WTC11 (cell line): Measurements from ENCODE around the gene TBC1D22A. TPM values are rescaled to one million over a fixed set of nuclear protein-coding genes. Genes with fewer than 3 reads are reported as not detected.

Source experiments
- ATAC-seq: fragments of 200-7000 bp; cut with Tn5 transposase; 2 replicates; pipeline ENCODE4 v1.10.0; 2021; ENCODE audit warnings: mild to moderate bottlenecking, moderate library complexity
- CTCF ChIA-PET: fragments of 300-600 bp; sonication (Branson Sonifier 250); formaldehyde crosslinking; loops from one replicate; lab custom pipeline; 2021; ENCODE audit warnings: antibody characterized with exemption; lab: Charles Lee
- POLR2A ChIA-PET: fragments of 350-600 bp; sonication (Branson Sonifier 250); formaldehyde crosslinking; loops from one replicate; lab custom pipeline; 2021; ENCODE audit warnings: antibody characterized with exemption; lab: Charles Lee
- DNase-seq: peaks from one replicate; pipeline ENCODE4 v3.0.0; 2021; ENCODE audit warnings: low spot score
- H3K27ac Mint-ChIP-seq: 2 replicates; pipeline ENCODE4 v1.8.0; 2021; ENCODE audit warnings: mixed read lengths
- H3K27me3 Mint-ChIP-seq: 2 replicates; pipeline ENCODE4 v1.8.0; 2021; ENCODE audit warnings: low read depth, mild to moderate bottlenecking, moderate library complexity, mixed read lengths
- H3K36me3 Mint-ChIP-seq: 2 replicates; pipeline ENCODE4 v1.8.0; 2021; ENCODE audit warnings: mixed read lengths
- H3K4me1 Mint-ChIP-seq: 2 replicates; pipeline ENCODE4 v1.8.0; 2022; ENCODE audit warnings: mixed read lengths
- H3K4me3 Mint-ChIP-seq: 2 replicates; pipeline ENCODE4 v1.8.0; 2021; ENCODE audit warnings: mild to moderate bottlenecking, moderate library complexity, mixed read lengths
- H3K9me3 Mint-ChIP-seq: 2 replicates; pipeline ENCODE4 v1.8.0; 2021; ENCODE audit warnings: mixed read lengths
- NFE2L1 ChIP-seq: sonication (generic); formaldehyde crosslinking; IDR thresholded peaks from 2 replicates; pipeline ENCODE4 v1.8.1; 2023; ENCODE audit warnings: missing genetic modification reagents
- ZNF317 ChIP-seq: sonication (generic); formaldehyde crosslinking; IDR thresholded peaks from 2 replicates; pipeline ENCODE4 v1.8.1; 2023; ENCODE audit warnings: low read depth, mild to moderate bottlenecking, moderate library complexity, missing genetic modification reagents, borderline replicate concordance
- total RNA-seq: library from RNA; stranded (reverse); gene quantifications from 3 replicates; pipeline ENCODE4 v1.2.3, GENCODE V29; 2021
- TF ChIP-seq, protein P1 (sequence below): sonication (generic); formaldehyde crosslinking; conservative IDR thresholded peaks from 2 replicates; pipeline ENCODE4 v1.8.1; 2023; ENCODE audit warnings: mild to moderate bottlenecking, low read depth, missing genetic modification reagents, moderate library complexity
- TF ChIP-seq, protein P2 (sequence below): sonication (generic); formaldehyde crosslinking; conservative IDR thresholded peaks from 2 replicates; pipeline ENCODE4 v1.8.1; 2022; ENCODE audit warnings: mild to moderate bottlenecking, missing genetic modification reagents
- TF ChIP-seq, protein P3 (sequence below): sonication (generic); formaldehyde crosslinking; IDR thresholded peaks from 2 replicates; pipeline ENCODE4 v1.8.1; 2022; ENCODE audit warnings: mild to moderate bottlenecking, missing genetic modification reagents, moderate library complexity, borderline replicate concordance
- TF ChIP-seq, protein P4 (sequence below): fragments of 250-450 bp; sonication (Bioruptor Pico); IDR thresholded peaks from 2 replicates; pipeline ENCODE4 v2.1.2; 2022; ENCODE audit warnings: mild to moderate bottlenecking, moderate library complexity
- TF ChIP-seq, protein P5 (sequence below): fragments of 250-450 bp; sonication (Bioruptor Pico); IDR thresholded peaks from 2 replicates; pipeline ENCODE4 v1.9.0; 2021; ENCODE audit warnings: mild to moderate bottlenecking, borderline replicate concordance
- TF ChIP-seq, protein P6 (sequence below): fragments of 250-450 bp; sonication (Bioruptor Pico); IDR thresholded peaks from 2 replicates; pipeline ENCODE4 v1.8.0; 2021; ENCODE audit warnings: mild to moderate bottlenecking
- TF ChIP-seq, protein P7 (sequence below): sonication (generic); formaldehyde crosslinking; IDR thresholded peaks from 2 replicates; pipeline ENCODE4 v1.8.1; 2023; ENCODE audit warnings: mild to moderate bottlenecking, missing genetic modification reagents

Gene TBC1D22A
- total RNA-seq, 1 experiment from 2014 or later = 18.1 TPM

DNA sequence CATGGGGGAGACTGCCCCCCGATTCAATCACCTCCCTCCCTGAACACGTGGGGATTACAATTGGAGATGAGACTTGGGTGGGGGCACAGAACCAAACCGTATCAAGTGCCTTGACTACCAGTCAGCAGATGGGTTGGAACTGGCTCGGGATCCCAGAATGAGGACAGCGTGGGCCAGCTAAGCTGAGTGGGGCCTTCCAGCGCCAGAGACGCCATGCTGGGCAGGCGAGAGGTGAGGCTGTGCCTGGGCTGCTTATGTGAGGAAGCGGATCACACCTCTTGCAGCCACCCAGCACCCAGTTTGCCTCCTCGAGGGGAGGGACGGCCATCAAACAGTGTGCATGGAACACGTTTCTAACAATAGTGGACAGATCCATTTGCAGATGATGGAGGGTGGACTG is 195.1 kb downstream of the TBC1D22A start:
- no peaks in the 10 kb centered on the region for H3K36me3 Mint-ChIP-seq
- CTCF ChIA-PET = no interaction called here

DNA sequence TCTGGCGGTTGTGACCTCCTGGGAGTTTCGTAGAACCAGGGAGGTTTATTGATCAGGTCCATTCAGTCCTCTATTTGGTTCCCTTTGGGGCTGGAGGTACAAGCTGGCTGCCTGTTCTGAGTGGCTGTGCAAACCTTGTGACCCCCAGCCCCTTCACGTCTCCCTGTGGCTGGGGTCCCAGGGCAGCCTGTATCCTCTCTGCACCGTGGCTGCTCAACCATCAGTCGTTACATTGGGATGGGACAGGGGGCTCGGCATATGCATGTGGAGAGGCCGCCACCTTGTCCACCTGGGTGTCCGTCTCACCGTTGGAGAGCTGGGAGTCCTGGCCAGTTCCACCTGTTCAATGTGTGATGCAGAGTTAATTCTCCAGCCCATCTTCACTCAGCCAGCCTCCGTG is 195.7 kb downstream of the TBC1D22A start:
- H3K27me3 Mint-ChIP-seq = no peaks in the 10 kb centered on the region
- H3K36me3 Mint-ChIP-seq = no peaks in the 10 kb centered on the region
- H3K9me3 Mint-ChIP-seq = no peaks in the 10 kb centered on the region

More for the DNA sequence above, 195.1 kb downstream of the TBC1D22A start:
- Mint-ChIP-seq H3K4me3 (no peak overlapping the region), H3K27ac (0 out of 2 replicates have a peak overlapping the region, but pooled peaks have one; percentile 36), H3K27me3 (no peaks in the 10 kb centered on the region), H3K9me3 (no peaks in the 10 kb centered on the region), H3K4me1 (peaks cover 31% of the 10 kb centered on the region)
- no peak for DNase-seq
- POLR2A ChIA-PET = no interaction called here
- TF ChIP-seq, protein P1, sequence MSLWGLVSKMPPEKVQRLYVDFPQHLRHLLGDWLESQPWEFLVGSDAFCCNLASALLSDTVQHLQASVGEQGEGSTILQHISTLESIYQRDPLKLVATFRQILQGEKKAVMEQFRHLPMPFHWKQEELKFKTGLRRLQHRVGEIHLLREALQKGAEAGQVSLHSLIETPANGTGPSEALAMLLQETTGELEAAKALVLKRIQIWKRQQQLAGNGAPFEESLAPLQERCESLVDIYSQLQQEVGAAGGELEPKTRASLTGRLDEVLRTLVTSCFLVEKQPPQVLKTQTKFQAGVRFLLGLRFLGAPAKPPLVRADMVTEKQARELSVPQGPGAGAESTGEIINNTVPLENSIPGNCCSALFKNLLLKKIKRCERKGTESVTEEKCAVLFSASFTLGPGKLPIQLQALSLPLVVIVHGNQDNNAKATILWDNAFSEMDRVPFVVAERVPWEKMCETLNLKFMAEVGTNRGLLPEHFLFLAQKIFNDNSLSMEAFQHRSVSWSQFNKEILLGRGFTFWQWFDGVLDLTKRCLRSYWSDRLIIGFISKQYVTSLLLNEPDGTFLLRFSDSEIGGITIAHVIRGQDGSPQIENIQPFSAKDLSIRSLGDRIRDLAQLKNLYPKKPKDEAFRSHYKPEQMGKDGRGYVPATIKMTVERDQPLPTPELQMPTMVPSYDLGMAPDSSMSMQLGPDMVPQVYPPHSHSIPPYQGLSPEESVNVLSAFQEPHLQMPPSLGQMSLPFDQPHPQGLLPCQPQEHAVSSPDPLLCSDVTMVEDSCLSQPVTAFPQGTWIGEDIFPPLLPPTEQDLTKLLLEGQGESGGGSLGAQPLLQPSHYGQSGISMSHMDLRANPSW (CRISPR knock-in tag) = no peak
- TF ChIP-seq, protein P2, sequence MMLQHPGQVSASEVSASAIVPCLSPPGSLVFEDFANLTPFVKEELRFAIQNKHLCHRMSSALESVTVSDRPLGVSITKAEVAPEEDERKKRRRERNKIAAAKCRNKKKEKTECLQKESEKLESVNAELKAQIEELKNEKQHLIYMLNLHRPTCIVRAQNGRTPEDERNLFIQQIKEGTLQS (CRISPR knock-in tag) = no peak
- TF ChIP-seq, protein P3, sequence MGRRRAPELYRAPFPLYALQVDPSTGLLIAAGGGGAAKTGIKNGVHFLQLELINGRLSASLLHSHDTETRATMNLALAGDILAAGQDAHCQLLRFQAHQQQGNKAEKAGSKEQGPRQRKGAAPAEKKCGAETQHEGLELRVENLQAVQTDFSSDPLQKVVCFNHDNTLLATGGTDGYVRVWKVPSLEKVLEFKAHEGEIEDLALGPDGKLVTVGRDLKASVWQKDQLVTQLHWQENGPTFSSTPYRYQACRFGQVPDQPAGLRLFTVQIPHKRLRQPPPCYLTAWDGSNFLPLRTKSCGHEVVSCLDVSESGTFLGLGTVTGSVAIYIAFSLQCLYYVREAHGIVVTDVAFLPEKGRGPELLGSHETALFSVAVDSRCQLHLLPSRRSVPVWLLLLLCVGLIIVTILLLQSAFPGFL (CRISPR knock-in tag) = no peak
- TF ChIP-seq, protein P4, sequence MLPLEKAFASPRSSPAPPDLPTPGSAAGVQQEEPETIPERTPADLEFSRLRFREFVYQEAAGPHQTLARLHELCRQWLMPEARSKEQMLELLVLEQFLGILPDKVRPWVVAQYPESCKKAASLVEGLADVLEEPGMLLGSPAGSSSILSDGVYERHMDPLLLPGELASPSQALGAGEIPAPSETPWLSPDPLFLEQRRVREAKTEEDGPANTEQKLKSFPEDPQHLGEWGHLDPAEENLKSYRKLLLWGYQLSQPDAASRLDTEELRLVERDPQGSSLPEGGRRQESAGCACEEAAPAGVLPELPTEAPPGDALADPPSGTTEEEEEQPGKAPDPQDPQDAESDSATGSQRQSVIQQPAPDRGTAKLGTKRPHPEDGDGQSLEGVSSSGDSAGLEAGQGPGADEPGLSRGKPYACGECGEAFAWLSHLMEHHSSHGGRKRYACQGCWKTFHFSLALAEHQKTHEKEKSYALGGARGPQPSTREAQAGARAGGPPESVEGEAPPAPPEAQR (CRISPR knock-in tag) = no peak
- TF ChIP-seq, protein P5, sequence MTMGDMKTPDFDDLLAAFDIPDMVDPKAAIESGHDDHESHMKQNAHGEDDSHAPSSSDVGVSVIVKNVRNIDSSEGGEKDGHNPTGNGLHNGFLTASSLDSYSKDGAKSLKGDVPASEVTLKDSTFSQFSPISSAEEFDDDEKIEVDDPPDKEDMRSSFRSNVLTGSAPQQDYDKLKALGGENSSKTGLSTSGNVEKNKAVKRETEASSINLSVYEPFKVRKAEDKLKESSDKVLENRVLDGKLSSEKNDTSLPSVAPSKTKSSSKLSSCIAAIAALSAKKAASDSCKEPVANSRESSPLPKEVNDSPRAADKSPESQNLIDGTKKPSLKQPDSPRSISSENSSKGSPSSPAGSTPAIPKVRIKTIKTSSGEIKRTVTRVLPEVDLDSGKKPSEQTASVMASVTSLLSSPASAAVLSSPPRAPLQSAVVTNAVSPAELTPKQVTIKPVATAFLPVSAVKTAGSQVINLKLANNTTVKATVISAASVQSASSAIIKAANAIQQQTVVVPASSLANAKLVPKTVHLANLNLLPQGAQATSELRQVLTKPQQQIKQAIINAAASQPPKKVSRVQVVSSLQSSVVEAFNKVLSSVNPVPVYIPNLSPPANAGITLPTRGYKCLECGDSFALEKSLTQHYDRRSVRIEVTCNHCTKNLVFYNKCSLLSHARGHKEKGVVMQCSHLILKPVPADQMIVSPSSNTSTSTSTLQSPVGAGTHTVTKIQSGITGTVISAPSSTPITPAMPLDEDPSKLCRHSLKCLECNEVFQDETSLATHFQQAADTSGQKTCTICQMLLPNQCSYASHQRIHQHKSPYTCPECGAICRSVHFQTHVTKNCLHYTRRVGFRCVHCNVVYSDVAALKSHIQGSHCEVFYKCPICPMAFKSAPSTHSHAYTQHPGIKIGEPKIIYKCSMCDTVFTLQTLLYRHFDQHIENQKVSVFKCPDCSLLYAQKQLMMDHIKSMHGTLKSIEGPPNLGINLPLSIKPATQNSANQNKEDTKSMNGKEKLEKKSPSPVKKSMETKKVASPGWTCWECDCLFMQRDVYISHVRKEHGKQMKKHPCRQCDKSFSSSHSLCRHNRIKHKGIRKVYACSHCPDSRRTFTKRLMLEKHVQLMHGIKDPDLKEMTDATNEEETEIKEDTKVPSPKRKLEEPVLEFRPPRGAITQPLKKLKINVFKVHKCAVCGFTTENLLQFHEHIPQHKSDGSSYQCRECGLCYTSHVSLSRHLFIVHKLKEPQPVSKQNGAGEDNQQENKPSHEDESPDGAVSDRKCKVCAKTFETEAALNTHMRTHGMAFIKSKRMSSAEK (CRISPR knock-in tag) = no peak
- TF ChIP-seq, protein P6, sequence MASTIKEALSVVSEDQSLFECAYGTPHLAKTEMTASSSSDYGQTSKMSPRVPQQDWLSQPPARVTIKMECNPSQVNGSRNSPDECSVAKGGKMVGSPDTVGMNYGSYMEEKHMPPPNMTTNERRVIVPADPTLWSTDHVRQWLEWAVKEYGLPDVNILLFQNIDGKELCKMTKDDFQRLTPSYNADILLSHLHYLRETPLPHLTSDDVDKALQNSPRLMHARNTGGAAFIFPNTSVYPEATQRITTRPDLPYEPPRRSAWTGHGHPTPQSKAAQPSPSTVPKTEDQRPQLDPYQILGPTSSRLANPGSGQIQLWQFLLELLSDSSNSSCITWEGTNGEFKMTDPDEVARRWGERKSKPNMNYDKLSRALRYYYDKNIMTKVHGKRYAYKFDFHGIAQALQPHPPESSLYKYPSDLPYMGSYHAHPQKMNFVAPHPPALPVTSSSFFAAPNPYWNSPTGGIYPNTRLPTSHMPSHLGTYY (CRISPR knock-in tag) = no peak
- TF ChIP-seq ZNF317 (CRISPR knock-in tag) = no peak
- ATAC-seq = no peak

DNA sequence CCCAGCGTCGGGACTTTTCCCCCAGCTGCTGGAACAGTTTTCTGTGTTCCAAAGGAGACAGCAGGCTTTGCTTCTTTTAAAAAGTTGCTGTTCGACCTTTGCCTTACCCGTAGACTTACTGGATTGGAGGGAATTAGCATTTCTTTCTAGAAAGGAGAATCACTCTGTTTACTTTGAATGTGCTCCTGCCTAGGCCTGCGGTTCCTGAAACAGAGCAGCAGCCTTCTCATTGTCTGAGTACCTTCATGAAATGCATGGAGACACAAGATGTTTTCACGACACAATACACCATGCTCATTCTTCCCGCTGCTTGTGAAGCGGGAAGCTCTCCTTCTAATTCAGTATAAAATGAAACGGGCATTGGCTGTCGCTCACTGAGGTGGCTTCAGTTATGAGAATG is 196.2 kb downstream of the TBC1D22A start:
- no peak overlapping the region for H3K4me3 Mint-ChIP-seq
- peaks cover 28% of the 10 kb centered on the region for H3K4me1 Mint-ChIP-seq
- peak overlapping the region; percentile 75 for H3K27ac Mint-ChIP-seq
- TF ChIP-seq, protein P7, sequence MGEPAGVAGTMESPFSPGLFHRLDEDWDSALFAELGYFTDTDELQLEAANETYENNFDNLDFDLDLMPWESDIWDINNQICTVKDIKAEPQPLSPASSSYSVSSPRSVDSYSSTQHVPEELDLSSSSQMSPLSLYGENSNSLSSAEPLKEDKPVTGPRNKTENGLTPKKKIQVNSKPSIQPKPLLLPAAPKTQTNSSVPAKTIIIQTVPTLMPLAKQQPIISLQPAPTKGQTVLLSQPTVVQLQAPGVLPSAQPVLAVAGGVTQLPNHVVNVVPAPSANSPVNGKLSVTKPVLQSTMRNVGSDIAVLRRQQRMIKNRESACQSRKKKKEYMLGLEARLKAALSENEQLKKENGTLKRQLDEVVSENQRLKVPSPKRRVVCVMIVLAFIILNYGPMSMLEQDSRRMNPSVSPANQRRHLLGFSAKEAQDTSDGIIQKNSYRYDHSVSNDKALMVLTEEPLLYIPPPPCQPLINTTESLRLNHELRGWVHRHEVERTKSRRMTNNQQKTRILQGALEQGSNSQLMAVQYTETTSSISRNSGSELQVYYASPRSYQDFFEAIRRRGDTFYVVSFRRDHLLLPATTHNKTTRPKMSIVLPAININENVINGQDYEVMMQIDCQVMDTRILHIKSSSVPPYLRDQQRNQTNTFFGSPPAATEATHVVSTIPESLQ = no peak
- no peak for TF ChIP-seq NFE2L1 (CRISPR knock-in tag)
- H3K27me3 Mint-ChIP-seq = no peaks in the 10 kb centered on the region
- CTCF ChIA-PET = interaction anchor here (1.4 kb wide), 1 partner anchor 160 kb away, joined by 4 read pairs; no protein-coding TSS in a partner anchor
- H3K9me3 Mint-ChIP-seq = no peaks in the 10 kb centered on the region
- no peaks in the 10 kb centered on the region for H3K36me3 Mint-ChIP-seq
- POLR2A ChIA-PET = no interaction called here
- DNase-seq (no peak), ATAC-seq (peak; percentile 30)

More for the DNA sequence above, 195.7 kb downstream of the TBC1D22A start:
- CTCF ChIA-PET = interaction anchor here (1.4 kb wide), 1 partner anchor 159 kb away, joined by 4 read pairs; no protein-coding TSS in a partner anchor
- H3K4me3 Mint-ChIP-seq = no peak overlapping the region; the same call in 1 of the 2 replicates
- ATAC-seq = no peak
- H3K27ac Mint-ChIP-seq = peak overlapping the region; percentile 75
- POLR2A ChIA-PET = no interaction called here
- no peak for DNase-seq
- no peak for TF ChIP-seq ZNF317 (CRISPR knock-in tag)
- H3K4me1 Mint-ChIP-seq = peaks cover 31% of the 10 kb centered on the region
